Tibial artery (tissue), 4 donors: ENCODE data around the gene AGAP1.

Source experiments
- DNase-seq, 2 donors: peaks; one replicate each; pipeline ENCODE4 v3.0.0-alpha.2; 2019
- H3K27ac ChIP-seq, 2 donors: fragments of 200-600 bp; sonication (generic) in 1 of 2; 1 replicate in 1 of 2; 2 replicates in 1 of 2; pipeline ENCODE4 v1.5.1; 2018 to 2019; ENCODE audit warnings: mild to moderate bottlenecking in 1 of 2
- H3K27me3 ChIP-seq, 2 donors: fragments of 200-600 bp; sonication (generic) in 1 of 2; one replicate each; pipeline versions ENCODE4 v1.5.1 to v1.6.0; 2016 to 2019
- H3K36me3 ChIP-seq, 3 donors: fragments of 200-600 bp; sonication (generic) in 2 of 3; one replicate each; pipeline ENCODE4 v1.5.1; 2016 to 2019; ENCODE audit warnings: mild to moderate bottlenecking in 2 of 3
- H3K4me1 ChIP-seq, 4 donors: fragments of 200-600 bp; sonication (generic) in 2 of 4; 1 replicate in 3 of 4; 2 replicates in 1 of 4; pipeline ENCODE4 v1.5.1; 2016 to 2019
- H3K4me3 ChIP-seq, 2 donors: fragments of 200-600 bp; sonication (generic) in 1 of 2; 1 replicate in 1 of 2; 2 replicates in 1 of 2; pipeline ENCODE4 v1.5.1; 2018 to 2019; ENCODE audit warnings: mild to moderate bottlenecking in 2 of 2
- H3K9me3 ChIP-seq, 3 donors: fragments of 200-600 bp; sonication (generic) in 1 of 3; one replicate each; pipeline ENCODE4 v1.5.1; 2016 to 2019
- intact Hi-C: fragments of 100-400 bp; cut with DNase I; formaldehyde crosslinking; loops from one replicate; pipeline ENCODE4 v1.15.0; 2023; ENCODE audit warnings: low total_unique reads
- TF ChIP-seq, protein P1 (sequence below), 2 experiments: fragments of 200-600 bp in 1 of 2; fragments of 450-650 bp in 1 of 2; IDR thresholded peaks; one replicate each; pipeline ENCODE4 v1.5.1; 2017 to 2019; ENCODE audit warnings: antibody characterized with exemption in 2 of 2, mild to moderate bottlenecking in 1 of 2, moderate library complexity in 1 of 2

Gene AGAP1

DNA sequence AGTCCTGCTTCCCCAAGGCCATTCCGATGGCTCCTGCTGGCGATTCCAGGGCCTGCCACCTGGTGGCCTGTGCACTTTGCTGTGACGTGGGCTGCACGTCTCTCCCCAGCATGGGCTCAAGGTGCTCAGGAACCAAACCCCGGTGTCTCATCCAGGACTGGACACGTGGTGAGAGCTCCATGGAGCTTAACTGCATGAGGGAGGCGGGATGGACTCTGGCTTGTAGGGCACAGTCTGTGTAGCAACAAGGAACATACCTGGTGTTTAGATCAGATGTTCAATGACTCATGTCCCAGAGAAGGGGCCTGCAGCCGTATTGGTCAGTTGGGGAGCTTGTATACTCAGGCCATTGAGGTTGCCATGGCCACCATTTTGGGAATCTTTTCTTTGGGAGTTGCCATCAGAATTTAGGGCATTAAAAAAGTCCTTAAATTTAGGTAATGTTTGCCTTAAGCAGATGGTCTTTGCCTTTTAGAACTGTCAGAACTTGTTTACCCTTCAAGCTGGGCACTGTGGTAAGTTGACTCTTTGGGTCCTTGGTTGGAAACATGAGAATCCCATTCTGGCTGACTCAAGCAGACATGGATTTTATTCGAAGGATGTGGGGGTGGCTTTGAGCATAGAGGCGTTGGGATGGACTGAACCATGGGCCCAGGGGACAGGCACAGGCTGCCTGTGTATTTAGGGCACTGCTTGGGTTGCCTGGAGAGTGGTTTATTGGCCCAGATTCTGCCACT, 21.0 kb downstream of the AGAP1 start:
- intact Hi-C loops, result no loop called here
- H3K27ac ChIP-seq, result no peak overlapping the region
- no peak for DNase-seq

DNA sequence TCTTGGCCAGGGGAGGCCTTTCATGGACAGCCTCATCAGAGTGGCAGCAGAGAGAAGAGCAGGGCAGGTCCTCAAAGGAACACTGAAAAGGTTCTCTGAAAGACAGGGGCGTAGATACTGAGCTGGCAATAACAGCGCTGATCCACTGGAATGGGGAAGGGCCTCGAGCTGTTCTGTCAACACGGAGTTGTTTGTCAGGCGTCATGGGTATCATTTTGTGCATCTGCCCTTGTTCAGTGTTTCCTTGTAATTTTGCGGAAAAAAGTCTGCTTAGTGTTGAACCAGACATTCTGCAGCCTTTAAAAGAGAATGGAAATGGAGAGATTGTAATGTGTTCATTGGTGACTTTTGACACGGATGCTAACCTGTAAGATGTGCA, 21.5 kb downstream of the AGAP1 start:
- no peaks in the 10 kb centered on the region for H3K36me3 ChIP-seq
- intact Hi-C loops, result no loop called here
- no peak for DNase-seq
- no peaks in the 10 kb centered on the region for H3K27me3 ChIP-seq
- H3K4me3 ChIP-seq, result no peak overlapping the region
- H3K4me1 ChIP-seq, result peaks cover 0 to 11% (median 6%) of the 10 kb centered on the region in 4 donors
- TF ChIP-seq, protein P1, sequence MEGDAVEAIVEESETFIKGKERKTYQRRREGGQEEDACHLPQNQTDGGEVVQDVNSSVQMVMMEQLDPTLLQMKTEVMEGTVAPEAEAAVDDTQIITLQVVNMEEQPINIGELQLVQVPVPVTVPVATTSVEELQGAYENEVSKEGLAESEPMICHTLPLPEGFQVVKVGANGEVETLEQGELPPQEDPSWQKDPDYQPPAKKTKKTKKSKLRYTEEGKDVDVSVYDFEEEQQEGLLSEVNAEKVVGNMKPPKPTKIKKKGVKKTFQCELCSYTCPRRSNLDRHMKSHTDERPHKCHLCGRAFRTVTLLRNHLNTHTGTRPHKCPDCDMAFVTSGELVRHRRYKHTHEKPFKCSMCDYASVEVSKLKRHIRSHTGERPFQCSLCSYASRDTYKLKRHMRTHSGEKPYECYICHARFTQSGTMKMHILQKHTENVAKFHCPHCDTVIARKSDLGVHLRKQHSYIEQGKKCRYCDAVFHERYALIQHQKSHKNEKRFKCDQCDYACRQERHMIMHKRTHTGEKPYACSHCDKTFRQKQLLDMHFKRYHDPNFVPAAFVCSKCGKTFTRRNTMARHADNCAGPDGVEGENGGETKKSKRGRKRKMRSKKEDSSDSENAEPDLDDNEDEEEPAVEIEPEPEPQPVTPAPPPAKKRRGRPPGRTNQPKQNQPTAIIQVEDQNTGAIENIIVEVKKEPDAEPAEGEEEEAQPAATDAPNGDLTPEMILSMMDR (IDR thresholded peaks at IDR 0.05), result no peak
- no peaks in the 10 kb centered on the region for H3K9me3 ChIP-seq
- no peak overlapping the region for H3K27ac ChIP-seq

More for the DNA sequence above, 21.0 kb downstream of the AGAP1 start:
- Histone ChIP-seq H3K36me3 (no peaks in the 10 kb centered on the region), H3K27me3 (no peaks in the 10 kb centered on the region), H3K4me1 (peaks cover 0 to 11% (median 6%) of the 10 kb centered on the region in 4 donors), H3K9me3 (no peaks in the 10 kb centered on the region), H3K4me3 (no peak overlapping the region)
- TF ChIP-seq, protein P1 (IDR thresholded peaks at IDR 0.05), result no peak

DNA sequence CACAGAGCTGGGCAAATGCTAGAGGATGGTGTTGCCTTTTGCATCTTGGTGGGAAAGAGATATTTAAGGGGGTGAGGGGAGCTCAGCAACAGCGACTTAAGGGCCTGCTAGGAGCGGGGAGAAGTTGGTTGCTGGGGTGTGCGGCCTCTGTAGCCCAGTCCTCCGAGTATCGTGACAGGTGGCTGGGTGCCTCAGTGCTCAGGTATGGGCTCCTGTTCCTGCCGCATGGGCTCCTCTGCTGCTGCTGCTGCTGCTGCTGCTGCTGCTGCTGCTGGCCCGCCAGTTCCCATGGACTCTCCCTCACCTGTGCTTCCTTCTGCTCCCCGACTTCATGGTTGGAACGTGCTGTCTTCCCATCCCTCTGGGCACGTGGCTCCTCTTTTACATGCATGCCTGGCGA, 22.0 kb downstream of the AGAP1 start:
- no peak overlapping the region for H3K4me3 ChIP-seq
- H3K36me3 ChIP-seq, result no peaks in the 10 kb centered on the region
- intact Hi-C loops, result no loop called here
- peaks cover 0 to 10% (median 6%) of the 10 kb centered on the region in 4 donors for H3K4me1 ChIP-seq
- no peaks in the 10 kb centered on the region for H3K9me3 ChIP-seq
- TF ChIP-seq, protein P1 (IDR thresholded peaks at IDR 0.05), result no peak
- H3K27me3 ChIP-seq, result no peaks in the 10 kb centered on the region
- DNase-seq, result no peak
- H3K27ac ChIP-seq, result no peak overlapping the region

DNA sequence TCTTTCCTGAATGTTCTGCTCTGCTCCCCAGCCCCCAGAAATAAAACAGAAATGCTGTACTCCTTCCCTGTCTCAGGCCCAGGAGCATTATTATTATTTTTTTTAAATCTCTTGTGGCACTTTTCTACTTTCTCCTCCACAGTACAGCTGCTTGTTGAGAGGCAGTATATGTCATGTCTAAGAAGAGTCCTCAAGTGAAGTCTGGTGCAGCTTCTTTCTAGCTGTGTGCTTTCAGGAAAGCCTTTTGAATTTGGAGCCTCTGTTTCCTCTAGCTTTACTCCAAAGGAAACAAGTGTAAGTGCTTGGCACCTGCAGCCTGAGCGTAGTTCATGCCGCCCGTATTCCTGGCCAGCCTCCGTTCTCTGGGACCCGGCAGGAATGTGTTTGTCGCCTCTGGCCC, 22.4 kb downstream of the AGAP1 start:
- H3K27me3 ChIP-seq, result no peaks in the 10 kb centered on the region
- TF ChIP-seq, protein P1 (IDR thresholded peaks at IDR 0.05), result no peak
- H3K27ac ChIP-seq, result no peak overlapping the region
- H3K9me3 ChIP-seq, result no peaks in the 10 kb centered on the region
- intact Hi-C loops, result no loop called here
- DNase-seq, result no peak
- no peaks in the 10 kb centered on the region for H3K36me3 ChIP-seq
- H3K4me3 ChIP-seq, result no peak overlapping the region
- H3K4me1 ChIP-seq, result peaks cover 0 to 6% (median 3%) of the 10 kb centered on the region in 4 donors

DNA sequence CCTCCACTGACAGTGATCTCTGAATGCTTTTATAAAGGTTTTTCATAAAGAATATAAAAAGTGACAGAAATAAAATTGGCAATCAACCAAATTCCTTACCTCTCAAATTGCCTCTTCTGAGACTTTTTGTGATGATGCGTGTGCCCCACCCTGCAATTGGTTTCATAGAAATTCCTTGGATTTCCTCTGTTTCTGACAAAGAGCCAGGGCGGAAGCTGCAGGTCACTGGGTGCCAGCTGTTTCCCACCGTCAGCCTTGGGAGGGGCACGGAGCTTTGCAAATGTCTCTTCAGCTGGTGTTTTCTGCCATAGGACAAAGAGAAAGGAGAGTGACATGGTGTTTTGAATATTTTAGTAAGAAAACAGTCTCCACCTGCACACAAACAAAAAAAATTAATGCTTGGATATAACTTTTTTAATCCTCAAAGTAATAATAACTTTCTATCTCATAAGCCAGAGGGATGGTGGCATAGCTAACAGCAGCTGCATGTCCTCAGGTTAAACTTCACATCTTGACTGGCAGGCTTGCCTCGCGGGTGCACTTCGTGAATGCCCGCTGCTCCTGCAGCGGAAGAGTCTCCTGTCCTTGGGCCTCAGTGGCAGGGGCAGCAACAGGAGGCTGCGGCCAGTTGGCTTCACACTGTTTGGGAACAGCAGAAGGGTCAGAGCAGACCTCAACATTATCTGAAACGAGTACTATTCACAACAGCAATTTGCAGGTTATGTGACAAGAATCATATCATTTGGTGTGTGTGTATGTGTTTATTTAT, 24.7 kb downstream of the AGAP1 start:
- Histone ChIP-seq H3K9me3 (no peaks in the 10 kb centered on the region), H3K36me3 (no peaks in the 10 kb centered on the region), H3K27ac (no peak overlapping the region), H3K27me3 (no peaks in the 10 kb centered on the region), H3K4me3 (no peak overlapping the region), H3K4me1 (peaks cover 0 to 2% (median 0%) of the 10 kb centered on the region in 4 donors)
- intact Hi-C loops, result no loop called here
- no peak for DNase-seq
- TF ChIP-seq, protein P1 (IDR thresholded peaks at IDR 0.05), result no peak
